GM12873 (cell line): ENCODE data around the gene TLL2.

ENCODE experiments used
- TF ChIP-seq, protein P1 (sequence below): IDR thresholded peaks from 2 replicates; pipeline ENCODE4 v1.5.1; 2012; ENCODE audit warnings: low read depth, mild to moderate bottlenecking, moderate library complexity, low read length, control low read depth; ENCODE audit not compliant: insufficient read depth; ENCODE audit errors: missing control alignments

TLL2 gene

GRCh38 chr10:96448021-96448457 is 65.7 kb downstream of the TLL2 start:
- TF ChIP-seq, protein P1, sequence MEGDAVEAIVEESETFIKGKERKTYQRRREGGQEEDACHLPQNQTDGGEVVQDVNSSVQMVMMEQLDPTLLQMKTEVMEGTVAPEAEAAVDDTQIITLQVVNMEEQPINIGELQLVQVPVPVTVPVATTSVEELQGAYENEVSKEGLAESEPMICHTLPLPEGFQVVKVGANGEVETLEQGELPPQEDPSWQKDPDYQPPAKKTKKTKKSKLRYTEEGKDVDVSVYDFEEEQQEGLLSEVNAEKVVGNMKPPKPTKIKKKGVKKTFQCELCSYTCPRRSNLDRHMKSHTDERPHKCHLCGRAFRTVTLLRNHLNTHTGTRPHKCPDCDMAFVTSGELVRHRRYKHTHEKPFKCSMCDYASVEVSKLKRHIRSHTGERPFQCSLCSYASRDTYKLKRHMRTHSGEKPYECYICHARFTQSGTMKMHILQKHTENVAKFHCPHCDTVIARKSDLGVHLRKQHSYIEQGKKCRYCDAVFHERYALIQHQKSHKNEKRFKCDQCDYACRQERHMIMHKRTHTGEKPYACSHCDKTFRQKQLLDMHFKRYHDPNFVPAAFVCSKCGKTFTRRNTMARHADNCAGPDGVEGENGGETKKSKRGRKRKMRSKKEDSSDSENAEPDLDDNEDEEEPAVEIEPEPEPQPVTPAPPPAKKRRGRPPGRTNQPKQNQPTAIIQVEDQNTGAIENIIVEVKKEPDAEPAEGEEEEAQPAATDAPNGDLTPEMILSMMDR: no peak

- TF ChIP-seq, protein P1: no peak
Measured at GRCh38 chr10:96446966-96447596, 66.6 kb downstream of the TLL2 start.

DNA sequence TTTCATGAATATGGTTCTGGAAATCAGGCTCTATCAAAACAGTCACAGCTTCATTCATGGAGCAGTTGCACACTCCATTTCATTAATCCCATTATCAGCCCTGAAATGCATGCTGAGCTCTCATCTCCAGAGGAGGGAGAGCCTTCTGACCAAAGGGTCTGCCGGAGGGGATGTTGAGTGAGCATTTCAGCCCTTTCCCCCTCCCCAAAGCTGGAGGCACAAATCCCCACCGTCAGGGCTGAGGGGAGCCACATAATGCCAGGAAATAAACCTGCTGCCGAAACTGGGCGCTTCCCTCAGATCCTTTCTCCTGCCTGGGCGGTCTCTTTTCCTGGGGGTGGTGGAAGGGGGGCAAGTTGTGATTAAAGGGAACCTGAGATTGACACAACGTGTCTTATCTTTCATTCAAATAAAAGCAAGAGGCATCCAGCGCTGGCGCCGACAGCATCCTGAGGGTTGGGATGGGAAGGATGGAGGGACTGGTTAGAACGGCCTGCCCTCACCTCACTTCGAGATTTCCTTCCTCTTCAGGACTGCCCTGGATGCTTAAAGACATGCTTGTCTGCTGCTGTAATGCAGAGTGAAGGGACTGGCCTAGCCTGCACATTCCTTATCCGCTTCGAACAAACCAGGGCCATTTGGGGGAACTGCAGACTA is 71.6 kb downstream of the TLL2 start:
- TF ChIP-seq, protein P1: no peak

DNA sequence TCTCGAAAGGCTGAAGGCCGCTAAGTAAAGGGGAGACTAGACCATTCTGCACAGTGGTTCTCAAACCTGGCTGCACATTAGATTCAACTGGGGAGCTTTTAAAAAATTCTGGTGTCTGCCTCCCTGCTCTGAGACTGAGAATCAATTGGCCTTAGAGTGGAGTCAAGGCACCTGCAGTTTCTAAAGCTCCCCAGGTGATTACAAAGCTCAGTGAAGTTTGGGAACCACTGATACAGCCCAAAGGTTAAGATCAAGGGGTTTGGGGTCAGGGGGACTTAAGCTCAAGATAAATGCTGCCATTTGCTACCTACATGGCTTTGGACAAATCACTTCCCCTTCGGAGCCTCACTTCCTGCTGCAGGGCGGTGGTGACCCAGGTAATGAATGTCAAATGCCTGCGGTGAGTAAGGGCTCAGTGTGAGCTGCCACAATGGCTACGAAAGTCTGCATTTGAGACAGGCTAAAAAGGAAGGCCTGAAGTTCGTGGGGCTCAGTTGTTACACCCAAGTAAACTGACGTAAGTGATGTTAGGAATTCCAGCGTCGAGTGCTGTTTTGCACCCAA is 72.3 kb downstream of the TLL2 start:
- TF ChIP-seq, protein P1: no peak

- TF ChIP-seq, protein P1: no peak
Measured at GRCh38 chr10:96440361-96441292, 73.1 kb downstream of the TLL2 start.

DNA sequence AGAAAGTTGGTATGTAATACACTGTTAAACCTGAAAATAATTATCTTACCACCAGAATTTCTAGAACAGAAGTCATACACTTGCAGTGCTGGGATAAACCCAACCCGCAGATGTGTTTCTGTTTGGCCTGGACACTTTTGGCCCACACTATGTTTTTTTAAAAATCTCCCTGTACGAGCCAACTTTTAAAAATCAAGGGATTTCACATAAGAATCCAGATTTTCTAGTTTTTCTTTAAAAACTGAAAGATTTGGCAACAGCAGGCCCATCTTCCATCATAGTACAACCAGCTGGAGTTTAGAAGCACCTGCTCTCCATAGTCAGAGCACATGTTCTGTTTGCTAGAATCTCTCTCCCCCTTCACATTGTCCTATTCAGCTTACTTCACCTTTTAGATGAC is 74.0 kb downstream of the TLL2 start:
- TF ChIP-seq, protein P1: no peak
